ENCODE measurements around the gene SLC13A4.

Gene SLC13A4

DNA sequence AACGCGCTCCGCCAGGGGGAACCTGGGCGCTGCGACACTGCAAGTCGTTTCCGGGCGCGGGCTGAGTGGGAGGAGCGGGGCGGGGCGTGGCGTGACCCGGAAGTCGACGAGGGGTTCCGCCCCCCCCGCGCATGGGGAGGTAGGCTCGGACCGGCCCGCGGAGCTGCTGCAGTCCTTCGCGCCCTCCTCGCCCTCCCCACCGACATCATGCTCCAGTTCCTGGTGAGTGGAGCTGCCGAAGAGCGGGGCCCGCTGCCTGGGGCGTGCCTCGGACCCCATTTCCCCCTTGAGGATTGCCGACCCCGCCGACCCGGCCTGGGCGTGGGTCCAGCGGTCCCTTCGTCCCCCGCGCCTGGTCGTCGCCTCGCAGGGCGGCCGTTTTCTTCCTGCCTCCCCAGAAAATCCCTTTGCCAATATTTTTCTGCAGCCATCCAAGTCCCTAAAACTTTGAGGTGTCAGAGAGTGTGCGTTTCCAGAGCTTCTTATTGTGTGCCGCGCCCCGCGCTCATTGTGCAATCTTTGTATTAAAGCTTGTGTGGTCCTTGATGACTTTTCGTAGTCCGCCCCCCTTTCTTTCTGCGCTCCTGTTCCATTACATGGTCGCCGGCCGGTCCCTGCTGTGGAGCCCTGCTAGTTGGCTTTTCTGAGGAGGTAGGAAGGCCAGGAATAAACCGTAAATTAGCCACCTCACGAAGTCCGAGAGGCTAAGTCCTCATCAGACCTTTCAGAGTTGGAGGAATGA, 65.4 kb downstream of the SLC13A4 start, which contains the start of gene STMP1:
TSS of gene STMP1 (plus strand) at position 142 of the 742 bp plus-strand sequence.
- Histone ChIP-seq H3K4me3 (ENCODE audit: low read depth, low read length) (peak within 1 kb of the TSS; percentile 98), H3K9me3 (ENCODE audit: control insufficient read depth, insufficient read depth, low read depth, low read length) (no peaks in the 10 kb centered on the region), H3K27ac (ENCODE audit: extremely low read depth, low read depth, low read length) (peak within 1 kb of the TSS; percentile 59; the same call in 1 of the 2 replicates), H3K36me3 (ENCODE audit: control insufficient read depth in 2 of 2, insufficient read depth in 1 of 2, low read length in 2 of 2) (no peaks in the 10 kb centered on the region), H3K4me1 (ENCODE audit: control insufficient read depth, insufficient read depth, low read length) (no peaks in the 10 kb centered on the region)
- ChIA-PET CTCF (interaction anchor here (0.5 to 5.6 kb wide), 11 partner anchors 10 to 498 kb away, joined by 3 to 41 read pairs (median 4); no protein-coding TSS in a partner anchor), POLR2A (interaction anchor here (0.7 to 1.4 kb wide), 9 partner anchors 10 to 1225 kb away, joined by 3 to 9 read pairs (median 3); no protein-coding TSS in a partner anchor)
- TF ChIP-seq ZNF302 (tag by site-specific recombination; IDR thresholded peaks at IDR 0.05; ENCODE audit: low read depth) (no peak), ZNF114 (tag by site-specific recombination; IDR thresholded peaks at IDR 0.05) (no peak), ZNF155 (tag by site-specific recombination; IDR thresholded peaks at IDR 0.05) (no peak), SALL2 (tag by site-specific recombination; IDR thresholded peaks at IDR 0.05; ENCODE audit: borderline replicate concordance) (no peak), KLF1 (tag by site-specific recombination; IDR thresholded peaks at IDR 0.05) (peak; percentile 91), ZNF521 (tag by site-specific recombination; IDR thresholded peaks at IDR 0.05) (no peak), SP7 (tag by site-specific recombination; IDR thresholded peaks at IDR 0.05) (peak; percentile 75), ZXDB (tag by site-specific recombination; IDR thresholded peaks at IDR 0.05) (no peak; the same call in none of the 2 replicates), ZNF768 (tag by site-specific recombination; IDR thresholded peaks at IDR 0.05) (no peak), ZNF248 (tag by site-specific recombination; IDR thresholded peaks at IDR 0.05) (no peak), ZNF394 (tag by site-specific recombination; IDR thresholded peaks at IDR 0.05; ENCODE audit: borderline replicate concordance) (peak; percentile 58; the same call in 1 of the 2 replicates), ZNF416 (tag by site-specific recombination; IDR thresholded peaks at IDR 0.05) (no peak), ZNF311 (tag by site-specific recombination; IDR thresholded peaks at IDR 0.05; ENCODE audit: borderline replicate concordance) (no peak), GFI1B (tag by site-specific recombination; IDR thresholded peaks at IDR 0.05) (0 out of 2 replicates have a peak, but pooled peaks have one; percentile 6), ZNF624 (tag by site-specific recombination; IDR thresholded peaks at IDR 0.05) (no peak), ZNF777 (tag by site-specific recombination; IDR thresholded peaks at IDR 0.05; ENCODE audit: borderline replicate concordance) (no peak), ZNF596 (tag by site-specific recombination; IDR thresholded peaks at IDR 0.05) (0 out of 2 replicates have a peak, but pooled peaks have one; percentile 7), BCL11B (tag by site-specific recombination; IDR thresholded peaks at IDR 0.05; ENCODE audit: low read depth) (no peak), GLIS2 (tag by site-specific recombination; IDR thresholded peaks at IDR 0.05) (peak; percentile 99)
- TF ChIP-seq, protein P1, sequence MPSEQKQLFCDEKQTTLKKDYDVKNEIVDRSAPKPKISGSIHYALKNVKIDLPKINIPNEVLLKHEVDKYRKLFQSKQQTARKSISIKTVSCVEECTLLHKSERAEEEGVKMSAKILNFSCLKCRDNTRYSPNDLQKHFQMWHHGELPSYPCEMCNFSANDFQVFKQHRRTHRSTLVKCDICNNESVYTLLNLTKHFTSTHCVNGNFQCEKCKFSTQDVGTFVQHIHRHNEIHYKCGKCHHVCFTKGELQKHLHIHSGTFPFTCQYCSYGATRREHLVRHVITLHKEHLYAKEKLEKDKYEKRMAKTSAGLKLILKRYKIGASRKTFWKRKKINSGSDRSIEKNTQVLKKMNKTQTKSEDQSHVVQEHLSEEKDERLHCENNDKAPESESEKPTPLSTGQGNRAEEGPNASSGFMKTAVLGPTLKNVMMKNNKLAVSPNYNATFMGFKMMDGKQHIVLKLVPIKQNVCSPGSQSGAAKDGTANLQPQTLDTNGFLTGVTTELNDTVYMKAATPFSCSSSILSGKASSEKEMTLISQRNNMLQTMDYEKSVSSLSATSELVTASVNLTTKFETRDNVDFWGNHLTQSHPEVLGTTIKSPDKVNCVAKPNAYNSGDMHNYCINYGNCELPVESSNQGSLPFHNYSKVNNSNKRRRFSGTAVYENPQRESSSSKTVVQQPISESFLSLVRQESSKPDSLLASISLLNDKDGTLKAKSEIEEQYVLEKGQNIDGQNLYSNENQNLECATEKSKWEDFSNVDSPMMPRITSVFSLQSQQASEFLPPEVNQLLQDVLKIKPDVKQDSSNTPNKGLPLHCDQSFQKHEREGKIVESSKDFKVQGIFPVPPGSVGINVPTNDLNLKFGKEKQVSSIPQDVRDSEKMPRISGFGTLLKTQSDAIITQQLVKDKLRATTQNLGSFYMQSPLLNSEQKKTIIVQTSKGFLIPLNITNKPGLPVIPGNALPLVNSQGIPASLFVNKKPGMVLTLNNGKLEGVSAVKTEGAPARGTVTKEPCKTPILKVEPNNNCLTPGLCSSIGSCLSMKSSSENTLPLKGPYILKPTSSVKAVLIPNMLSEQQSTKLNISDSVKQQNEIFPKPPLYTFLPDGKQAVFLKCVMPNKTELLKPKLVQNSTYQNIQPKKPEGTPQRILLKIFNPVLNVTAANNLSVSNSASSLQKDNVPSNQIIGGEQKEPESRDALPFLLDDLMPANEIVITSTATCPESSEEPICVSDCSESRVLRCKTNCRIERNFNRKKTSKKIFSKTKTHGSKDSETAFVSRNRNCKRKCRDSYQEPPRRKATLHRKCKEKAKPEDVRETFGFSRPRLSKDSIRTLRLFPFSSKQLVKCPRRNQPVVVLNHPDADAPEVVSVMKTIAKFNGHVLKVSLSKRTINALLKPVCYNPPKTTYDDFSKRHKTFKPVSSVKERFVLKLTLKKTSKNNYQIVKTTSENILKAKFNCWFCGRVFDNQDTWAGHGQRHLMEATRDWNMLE (tag by site-specific recombination; conservative IDR thresholded peaks at IDR 0.05; ENCODE audit: low read depth), result peak; percentile 92
- TF ChIP-seq, protein P2, sequence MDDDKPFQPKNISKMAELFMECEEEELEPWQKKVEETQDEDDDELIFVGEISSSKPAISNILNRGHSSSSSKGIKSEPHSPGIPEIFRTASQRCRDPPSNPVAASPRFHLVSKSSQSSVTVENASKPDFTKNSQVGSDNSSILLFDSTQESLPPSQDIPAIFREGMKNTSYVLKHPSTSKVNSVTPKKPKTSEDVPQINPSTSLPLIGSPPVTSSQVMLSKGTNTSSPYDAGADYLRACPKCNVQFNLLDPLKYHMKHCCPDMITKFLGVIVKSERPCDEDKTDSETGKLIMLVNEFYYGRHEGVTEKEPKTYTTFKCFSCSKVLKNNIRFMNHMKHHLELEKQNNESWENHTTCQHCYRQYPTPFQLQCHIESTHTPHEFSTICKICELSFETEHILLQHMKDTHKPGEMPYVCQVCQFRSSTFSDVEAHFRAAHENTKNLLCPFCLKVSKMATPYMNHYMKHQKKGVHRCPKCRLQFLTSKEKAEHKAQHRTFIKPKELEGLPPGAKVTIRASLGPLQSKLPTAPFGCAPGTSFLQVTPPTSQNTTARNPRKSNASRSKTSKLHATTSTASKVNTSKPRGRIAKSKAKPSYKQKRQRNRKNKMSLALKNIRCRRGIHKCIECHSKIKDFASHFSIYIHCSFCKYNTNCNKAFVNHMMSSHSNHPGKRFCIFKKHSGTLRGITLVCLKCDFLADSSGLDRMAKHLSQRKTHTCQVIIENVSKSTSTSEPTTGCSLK (tag by site-specific recombination; IDR thresholded peaks at IDR 0.05), result no peak
- TF ChIP-seq, protein P3, sequence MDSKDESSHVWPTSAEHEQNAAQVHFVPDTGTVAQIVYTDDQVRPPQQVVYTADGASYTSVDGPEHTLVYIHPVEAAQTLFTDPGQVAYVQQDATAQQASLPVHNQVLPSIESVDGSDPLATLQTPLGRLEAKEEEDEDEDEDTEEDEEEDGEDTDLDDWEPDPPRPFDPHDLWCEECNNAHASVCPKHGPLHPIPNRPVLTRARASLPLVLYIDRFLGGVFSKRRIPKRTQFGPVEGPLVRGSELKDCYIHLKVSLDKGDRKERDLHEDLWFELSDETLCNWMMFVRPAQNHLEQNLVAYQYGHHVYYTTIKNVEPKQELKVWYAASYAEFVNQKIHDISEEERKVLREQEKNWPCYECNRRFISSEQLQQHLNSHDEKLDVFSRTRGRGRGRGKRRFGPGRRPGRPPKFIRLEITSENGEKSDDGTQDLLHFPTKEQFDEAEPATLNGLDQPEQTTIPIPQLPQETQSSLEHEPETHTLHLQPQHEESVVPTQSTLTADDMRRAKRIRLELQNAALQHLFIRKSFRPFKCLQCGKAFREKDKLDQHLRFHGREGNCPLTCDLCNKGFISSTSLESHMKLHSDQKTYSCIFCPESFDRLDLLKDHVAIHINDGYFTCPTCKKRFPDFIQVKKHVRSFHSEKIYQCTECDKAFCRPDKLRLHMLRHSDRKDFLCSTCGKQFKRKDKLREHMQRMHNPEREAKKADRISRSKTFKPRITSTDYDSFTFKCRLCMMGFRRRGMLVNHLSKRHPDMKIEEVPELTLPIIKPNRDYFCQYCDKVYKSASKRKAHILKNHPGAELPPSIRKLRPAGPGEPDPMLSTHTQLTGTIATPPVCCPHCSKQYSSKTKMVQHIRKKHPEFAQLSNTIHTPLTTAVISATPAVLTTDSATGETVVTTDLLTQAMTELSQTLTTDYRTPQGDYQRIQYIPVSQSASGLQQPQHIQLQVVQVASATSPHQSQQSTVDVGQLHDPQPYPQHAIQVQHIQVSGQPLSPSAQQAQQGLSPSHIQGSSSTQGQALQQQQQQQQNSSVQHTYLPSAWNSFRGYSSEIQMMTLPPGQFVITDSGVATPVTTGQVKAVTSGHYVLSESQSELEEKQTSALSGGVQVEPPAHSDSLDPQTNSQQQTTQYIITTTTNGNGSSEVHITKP (tag by site-specific recombination; IDR thresholded peaks at IDR 0.05), result peak; percentile 71
- TF ChIP-seq, protein P4, sequence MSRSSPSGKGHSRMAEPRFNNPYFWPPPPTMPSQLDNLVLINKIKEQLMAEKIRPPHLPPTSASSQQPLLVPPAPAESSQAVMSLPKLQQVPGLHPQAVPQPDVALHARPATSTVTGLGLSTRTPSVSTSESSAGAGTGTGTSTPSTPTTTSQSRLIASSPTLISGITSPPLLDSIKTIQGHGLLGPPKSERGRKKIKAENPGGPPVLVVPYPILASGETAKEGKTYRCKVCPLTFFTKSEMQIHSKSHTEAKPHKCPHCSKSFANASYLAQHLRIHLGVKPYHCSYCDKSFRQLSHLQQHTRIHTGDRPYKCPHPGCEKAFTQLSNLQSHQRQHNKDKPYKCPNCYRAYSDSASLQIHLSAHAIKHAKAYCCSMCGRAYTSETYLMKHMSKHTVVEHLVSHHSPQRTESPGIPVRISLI (tag by site-specific recombination; IDR thresholded peaks at IDR 0.05), result no peak
